Measurements from ENCODE around the gene DSTN. TPM values are rescaled to one million over a fixed set of nuclear protein-coding genes. Genes with fewer than 3 reads are reported as not detected.

DSTN gene
- total and polyA plus RNA-seq, 2 experiments from 2014 or later, result 162 to 459 TPM

GRCh38 chr20:17590245-17590644, 20.4 kb downstream of the DSTN start:
- peaks cover 5% of the 10 kb centered on the region; the same call in 1 of the 2 replicates for H3K4me1 ChIP-seq (ENCODE audit: insufficient read depth)
- H3K36me3 ChIP-seq (ENCODE audit: insufficient read depth), result no peaks in the 10 kb centered on the region
- no peaks in the 10 kb centered on the region for H3K9me2 ChIP-seq (ENCODE audit: insufficient read depth)
- H3K9me3 Mint-ChIP-seq, result no peaks in the 10 kb centered on the region
- H3K4me3 ChIP-seq, result no peak overlapping the region
- H3K27ac ChIP-seq (ENCODE audit: low read depth), result no peak overlapping the region
- DNase-seq (ENCODE audit: low spot score), result no peak
- peaks cover 17% of the 10 kb centered on the region for H4K20me1 ChIP-seq (replicated peaks; ENCODE audit: insufficient read depth)
- no peak overlapping the region for H3K4me3 Mint-ChIP-seq
- peaks cover 100% of the 10 kb centered on the region for H3K79me2 ChIP-seq (replicated peaks; ENCODE audit: insufficient read depth)
- TF ChIP-seq EZH2phosphoT487 (IDR thresholded peaks at IDR 0.05; ENCODE audit: unreplicated experiment), result no peak
- TF ChIP-seq JUNB (IDR thresholded peaks at IDR 0.05; ENCODE audit: unreplicated experiment), result no peak
- no peak for TF ChIP-seq NANOG (IDR thresholded peaks at IDR 0.05; ENCODE audit: borderline replicate concordance)
- TF ChIP-seq EZH2 (IDR thresholded peaks at IDR 0.05; ENCODE audit: low read depth, unreplicated experiment), result no peak
- no peak for TF ChIP-seq CREB1 (CRISPR knock-in tag; IDR thresholded peaks at IDR 0.05; ENCODE audit: low read depth)
- TF ChIP-seq POLR2AphosphoS5 (IDR thresholded peaks at IDR 0.05; ENCODE audit: low read depth), result no peak
- H3K27me3 Mint-ChIP-seq (ENCODE audit: insufficient read depth, low read depth, poor library complexity), result peaks cover 1% of the 10 kb centered on the region
- peaks cover 29% of the 10 kb centered on the region for H3K4me1 Mint-ChIP-seq
- peaks cover 2% of the 10 kb centered on the region; the same call in 1 of the 3 replicates for H3K36me3 Mint-ChIP-seq (ENCODE audit: low read depth)
- no peak overlapping the region for H3K4me2 ChIP-seq
- 0 out of 2 replicates have a peak overlapping the region, but pooled peaks have one; percentile 6 for H3K27ac Mint-ChIP-seq
- no peaks in the 10 kb centered on the region for H3K27me3 ChIP-seq (ENCODE audit: insufficient read depth)
- no peaks in the 10 kb centered on the region for H3F3A ChIP-seq (replicated peaks; ENCODE audit: low read depth)
- ATAC-seq, result no peak
- no peak overlapping the region for H2AFZ ChIP-seq

GRCh38 chr20:17593902-17594301, 24.0 kb downstream of the DSTN start:
- Mint-ChIP-seq H3K4me3 (no peak overlapping the region), H3K27me3 (ENCODE audit: insufficient read depth, low read depth, poor library complexity) (peaks cover 1% of the 10 kb centered on the region), H3K27ac (no peak overlapping the region), H3K36me3 (ENCODE audit: low read depth) (peaks cover 9% of the 10 kb centered on the region; the same call in 2 of the 3 replicates), H3K4me1 (peaks cover 39% of the 10 kb centered on the region), H3K9me3 (no peaks in the 10 kb centered on the region)
- H3K27me3 ChIP-seq (ENCODE audit: insufficient read depth), result no peaks in the 10 kb centered on the region
- no peaks in the 10 kb centered on the region for H3K36me3 ChIP-seq (ENCODE audit: insufficient read depth)
- H3K79me2 ChIP-seq (replicated peaks; ENCODE audit: insufficient read depth), result peaks cover 100% of the 10 kb centered on the region
- H3K27ac ChIP-seq (ENCODE audit: low read depth), result no peak overlapping the region
- H3K4me1 ChIP-seq (ENCODE audit: insufficient read depth), result peaks cover 5% of the 10 kb centered on the region; the same call in 1 of the 2 replicates
- H3K4me3 ChIP-seq, result no peak overlapping the region
- H2AFZ ChIP-seq, result no peak overlapping the region
- ATAC-seq (no peak), DNase-seq (ENCODE audit: low spot score) (no peak)
- peaks cover 21% of the 10 kb centered on the region for H4K20me1 ChIP-seq (replicated peaks; ENCODE audit: insufficient read depth)
- H3F3A ChIP-seq (replicated peaks; ENCODE audit: low read depth), result no peaks in the 10 kb centered on the region
- 0 out of 2 replicates have a peak, but pooled peaks cover 2% of the 10 kb centered on the region for H3K9me2 ChIP-seq (ENCODE audit: insufficient read depth)
- H3K4me2 ChIP-seq, result no peak overlapping the region
- TF ChIP-seq CTCF (conservative IDR thresholded peaks at IDR 0.05; ENCODE audit: low read depth in 2 of 2) (no peak), ZNF462 (CRISPR knock-in tag; IDR thresholded peaks at IDR 0.05) (no peak), EZH2phosphoT487 (IDR thresholded peaks at IDR 0.05; ENCODE audit: unreplicated experiment) (no peak), ZNF331 (CRISPR knock-in tag; IDR thresholded peaks at IDR 0.05; ENCODE audit: low read depth) (no peak), EZH2 (IDR thresholded peaks at IDR 0.05; ENCODE audit: low read depth, unreplicated experiment) (no peak), STAT1 (IDR thresholded peaks at IDR 0.05; ENCODE audit: unreplicated experiment) (no peak), ZNF114 (CRISPR knock-in tag; IDR thresholded peaks at IDR 0.05) (no peak), ETS1 (IDR thresholded peaks at IDR 0.05) (no peak), CREB1 (CRISPR knock-in tag; IDR thresholded peaks at IDR 0.05; ENCODE audit: low read depth) (no peak), NANOG (IDR thresholded peaks at IDR 0.05; ENCODE audit: borderline replicate concordance) (no peak), JUNB (IDR thresholded peaks at IDR 0.05; ENCODE audit: unreplicated experiment) (no peak), POLR2AphosphoS5 (IDR thresholded peaks at IDR 0.05; ENCODE audit: low read depth) (no peak)

Measured in GM23338 (cell line).